SK-N-SH treated with all-trans-retinoic acid at 6 μM for 48 hours (cell line): ENCODE data around the gene CDC45.
A peak's percentile ranks its signal among the peaks of the same experiment; 100 is the strongest.

Experiments
- ATAC-seq: fragments of 200-7000 bp; cut with Tn5 transposase; 3 replicates; pipeline ENCODE4 v1.9.1; 2020; ENCODE audit warnings: mild to moderate bottlenecking, moderate library complexity
- ARNTL ChIP-seq: fragments of 450-650 bp; formaldehyde crosslinking; IDR thresholded peaks from 2 replicates; pipeline ENCODE4 v1.5.0; 2020; ENCODE audit warnings: low read depth, mild to moderate bottlenecking, moderate library complexity, borderline replicate concordance
- BACH2 ChIP-seq: fragments of 250-450 bp; sonication (Bioruptor Pico); IDR thresholded peaks from 2 replicates; pipeline ENCODE4 v1.9.0; 2021; ENCODE audit warnings: mild to moderate bottlenecking, borderline replicate concordance
- CREB5 ChIP-seq: fragments of 250-450 bp; sonication (Bioruptor Pico); IDR thresholded peaks from 2 replicates; pipeline ENCODE4 v1.5.1; 2020; ENCODE audit warnings: low read depth, mild to moderate bottlenecking, moderate library complexity
- CSDC2 ChIP-seq: fragments of 250-450 bp; sonication (Bioruptor Pico); IDR thresholded peaks from 2 replicates; pipeline ENCODE4 v1.5.0; 2020; ENCODE audit warnings: mild to moderate bottlenecking, moderate library complexity
- CSRNP3 ChIP-seq: fragments of 250-450 bp; sonication (Bioruptor Pico); IDR thresholded peaks from 2 replicates; pipeline ENCODE4 v1.5.1; 2021; ENCODE audit warnings: mild to moderate bottlenecking, moderate library complexity
- ESRRG ChIP-seq: fragments of 250-450 bp; sonication (Bioruptor Pico); IDR thresholded peaks from 2 replicates; pipeline ENCODE4 v1.6.1; 2021; ENCODE audit warnings: mild to moderate bottlenecking
- GLIS3 ChIP-seq: fragments of 250-450 bp; sonication (Bioruptor Pico); IDR thresholded peaks from 2 replicates; pipeline ENCODE4 v1.5.0; 2020; ENCODE audit warnings: mild to moderate bottlenecking, moderate library complexity
- OSR1 ChIP-seq: fragments of 250-450 bp; sonication (Bioruptor Pico); IDR thresholded peaks from 2 replicates; pipeline ENCODE4 v1.8.0; 2022; ENCODE audit warnings: moderate library complexity, mild to moderate bottlenecking, inconsistent platforms
- PATZ1 ChIP-seq: fragments of 250-450 bp; sonication (Bioruptor Pico); IDR thresholded peaks from 2 replicates; pipeline ENCODE4 v1.8.0; 2020; ENCODE audit warnings: mild to moderate bottlenecking, moderate library complexity, borderline replicate concordance
- POU6F1 ChIP-seq: fragments of 250-450 bp; sonication (Bioruptor Pico); IDR thresholded peaks from 2 replicates; pipeline ENCODE4 v1.8.0; 2021; ENCODE audit warnings: low read depth, mild to moderate bottlenecking, moderate library complexity, borderline replicate concordance
- PPARA ChIP-seq: fragments of 250-450 bp; sonication (Bioruptor Pico); IDR thresholded peaks from 2 replicates; pipeline ENCODE4 v1.5.0; 2020; ENCODE audit warnings: mild to moderate bottlenecking, borderline replicate concordance
- RARB ChIP-seq: fragments of 250-450 bp; sonication (Bioruptor Pico); IDR thresholded peaks from 2 replicates; pipeline ENCODE4 v1.8.0; 2021; ENCODE audit warnings: mild to moderate bottlenecking, moderate library complexity
- SNAI2 ChIP-seq: fragments of 250-450 bp; sonication (Bioruptor Pico); IDR thresholded peaks from 2 replicates; pipeline ENCODE4 v1.5.0; 2020; ENCODE audit warnings: mild to moderate bottlenecking, moderate library complexity
- TCF4 ChIP-seq: fragments of 250-450 bp; sonication (Bioruptor Pico); IDR thresholded peaks from 2 replicates; pipeline ENCODE4 v1.8.0; 2021; ENCODE audit warnings: mild to moderate bottlenecking, moderate library complexity, borderline replicate concordance
- TOX ChIP-seq: fragments of 250-450 bp; sonication (Bioruptor Pico); IDR thresholded peaks from 2 replicates; pipeline ENCODE4 v1.8.0; 2021; ENCODE audit warnings: mild to moderate bottlenecking, moderate library complexity, borderline replicate concordance
- TSHZ2 ChIP-seq: fragments of 250-450 bp; sonication (Bioruptor Pico); IDR thresholded peaks from 2 replicates; pipeline ENCODE4 v1.5.0; 2020; ENCODE audit warnings: mild to moderate bottlenecking, moderate library complexity
- ZC3H10 ChIP-seq: fragments of 250-450 bp; sonication (Bioruptor Pico); IDR thresholded peaks from 2 replicates; pipeline ENCODE4 v1.5.1; 2021; ENCODE audit warnings: mild to moderate bottlenecking, moderate library complexity
- ZFP3 ChIP-seq: fragments of 250-450 bp; sonication (Bioruptor Pico); IDR thresholded peaks from 2 replicates; pipeline ENCODE4 v1.5.0; 2020; ENCODE audit warnings: mild to moderate bottlenecking, moderate library complexity
- ZFP30 ChIP-seq: fragments of 450-650 bp; formaldehyde crosslinking; IDR thresholded peaks from 2 replicates; pipeline ENCODE4 v1.5.0; 2022; ENCODE audit warnings: mild to moderate bottlenecking, moderate library complexity
- ZNF565 ChIP-seq: fragments of 450-650 bp; formaldehyde crosslinking; conservative IDR thresholded peaks from 2 replicates; pipeline ENCODE4 v1.5.0; 2020; ENCODE audit warnings: low read depth, mild to moderate bottlenecking, moderate library complexity
- ZNF70 ChIP-seq: fragments of 450-650 bp; formaldehyde crosslinking; IDR thresholded peaks from 2 replicates; pipeline ENCODE4 v1.5.0; 2020; ENCODE audit warnings: mild to moderate bottlenecking, moderate library complexity
- ZNF8 ChIP-seq: fragments of 450-650 bp; formaldehyde crosslinking; IDR thresholded peaks from 2 replicates; pipeline ENCODE4 v1.5.0; 2020; ENCODE audit warnings: mild to moderate bottlenecking, moderate library complexity

CDC45 gene

GRCh38 chr22:19479355-19480172 lies at the start of gene CDC45:
TSS of gene CDC45 (plus strand) at chr22:19479920. CDS start at chr22:19479969, 49 bp downstream.
- no peak for TF ChIP-seq SNAI2 (CRISPR knock-in tag)
- TF ChIP-seq ZC3H10: no peak
- TF ChIP-seq ESRRG (CRISPR knock-in tag): no peak
- TF ChIP-seq ARNTL (CRISPR knock-in tag): no peak
- TF ChIP-seq BACH2: no peak
- TF ChIP-seq GLIS3 (CRISPR knock-in tag): no peak
- TF ChIP-seq POU6F1: no peak
- no peak for TF ChIP-seq TOX
- 0 out of 2 replicates have a peak, but pooled peaks have one; percentile 79 for TF ChIP-seq PPARA (CRISPR knock-in tag)
- TF ChIP-seq ZNF8 (CRISPR knock-in tag): no peak; the same call in 1 of the 2 replicates
- TF ChIP-seq CSRNP3 (CRISPR knock-in tag): no peak
- no peak for TF ChIP-seq ZNF565 (CRISPR knock-in tag)
- no peak for TF ChIP-seq CREB5
- TF ChIP-seq TSHZ2 (CRISPR knock-in tag): peak; percentile 83
- peak; percentile 50; the same call in 1 of the 2 replicates for TF ChIP-seq ZFP3 (CRISPR knock-in tag)
- TF ChIP-seq OSR1: no peak
- peak; percentile 88 for TF ChIP-seq CSDC2 (CRISPR knock-in tag)
- TF ChIP-seq RARB: no peak
- TF ChIP-seq TCF4: no peak
- TF ChIP-seq PATZ1 (CRISPR knock-in tag): no peak
- TF ChIP-seq ZNF70 (CRISPR knock-in tag): no peak
- TF ChIP-seq ZFP30 (CRISPR knock-in tag): no peak
- peak; percentile 95 for ATAC-seq

GRCh38 chr22:19429950-19430889 lies 49.5 kb upstream of the CDC45 start:
- 0 out of 3 replicates have a peak, but pooled peaks have one; percentile 3 for ATAC-seq
- TF ChIP-seq CREB5 (no peak), PATZ1 (CRISPR knock-in tag) (no peak)
- TF ChIP-seq, all 23 proteins: peak for 0
